HEK293 (cell line): ENCODE results near the gene MVK.

ENCODE experiments used
- CTCF ChIA-PET: fragments of 350-600 bp; formaldehyde crosslinking; extraction: SDS; loops from one replicate; lab custom pipeline; 2021; ENCODE audit warnings: antibody characterized with exemption; lab: Yijun Ruan, JAX
- POLR2A ChIA-PET: fragments of 300-600 bp; formaldehyde crosslinking; extraction: SDS; loops from one replicate; lab custom pipeline; 2020; ENCODE audit warnings: antibody characterized with exemption, inconsistent platforms; lab: Yijun Ruan, JAX
- H3K27ac ChIP-seq: fragments of 200-500 bp; sonication (Bioruptor generic); 2 replicates; pipeline ENCODE4 v1.5.1; 2014; ENCODE audit warnings: low read depth, low read length, control low read depth, inconsistent platforms; ENCODE audit errors: extremely low read depth
- H3K36me3 ChIP-seq, 2 experiments: fragments of 200-500 bp in 1 of 2; sonication (Bioruptor generic) in 1 of 2; 1 replicate in 1 of 2; 2 replicates in 1 of 2; pipeline ENCODE4 v1.5.1; 2014 to 2017; ENCODE audit warnings: inconsistent platforms in 2 of 2, low read length in 2 of 2; ENCODE audit not compliant: control insufficient read depth in 2 of 2, insufficient read depth in 1 of 2
- H3K4me1 ChIP-seq: fragments of 200-500 bp; sonication (Bioruptor generic); 2 replicates; pipeline ENCODE4 v1.5.1; 2014; ENCODE audit warnings: mild to moderate bottlenecking, low read length, inconsistent platforms; ENCODE audit not compliant: control insufficient read depth, insufficient read depth
- H3K4me3 ChIP-seq: 2 replicates; pipeline ENCODE4 v1.5.1; 2011; ENCODE audit warnings: low read depth, mild to moderate bottlenecking, control low read depth, low read length, moderate library complexity
- H3K9me3 ChIP-seq: fragments of 200-500 bp; sonication (Bioruptor generic); 2 replicates; pipeline ENCODE4 v1.5.1; 2014; ENCODE audit warnings: low read depth, low read length, inconsistent platforms; ENCODE audit not compliant: control insufficient read depth, insufficient read depth
- SETDB1 ChIP-seq: IDR thresholded peaks from one replicate; pipeline ENCODE4 v1.6.1; 2017; ENCODE audit warnings: mild to moderate bottlenecking, low read length, moderate library complexity, mixed read lengths; ENCODE audit not compliant: insufficient read length
- SP2 ChIP-seq: fragments of 450-650 bp; formaldehyde crosslinking; IDR thresholded peaks from 2 replicates; pipeline ENCODE4 v1.5.1; 2016; ENCODE audit warnings: missing biosample characterization, missing genetic modification characterization
- SP7 ChIP-seq: fragments of 450-650 bp; formaldehyde crosslinking; IDR thresholded peaks from 2 replicates; pipeline ENCODE4 v1.5.1; 2016; ENCODE audit warnings: missing biosample characterization, missing genetic modification characterization
- TCF7L2 ChIP-seq: IDR thresholded peaks from 2 replicates; pipeline ENCODE4 v1.6.1; 2011; ENCODE audit warnings: low read depth, mild to moderate bottlenecking, inconsistent platforms, low read length, moderate library complexity, borderline replicate concordance
- TRIM28 ChIP-seq: IDR thresholded peaks from 2 replicates; pipeline ENCODE4 v1.6.1; 2011; ENCODE audit warnings: low read length, control low read depth, borderline replicate concordance
- YY1 ChIP-seq: fragments of 450-650 bp; formaldehyde crosslinking; IDR thresholded peaks from 2 replicates; pipeline ENCODE4 v1.5.1; 2018; ENCODE audit warnings: missing biosample characterization, missing genetic modification characterization
- ZBTB7A ChIP-seq: fragments of 450-650 bp; formaldehyde crosslinking; IDR thresholded peaks from 2 replicates; pipeline ENCODE4 v1.5.1; 2016; ENCODE audit warnings: low read depth, missing biosample characterization, missing genetic modification characterization
- ZNF174 ChIP-seq: fragments of 450-650 bp; formaldehyde crosslinking; IDR thresholded peaks from 2 replicates; pipeline ENCODE4 v1.5.0; 2017; ENCODE audit warnings: missing biosample characterization, mild to moderate bottlenecking, missing genetic modification characterization
- ZNF221 ChIP-seq: fragments of 450-650 bp; formaldehyde crosslinking; IDR thresholded peaks from 2 replicates; pipeline ENCODE4 v1.5.1; 2017; ENCODE audit warnings: missing biosample characterization, missing genetic modification characterization, borderline replicate concordance
- ZNF292 ChIP-seq: fragments of 450-650 bp; formaldehyde crosslinking; IDR thresholded peaks from 2 replicates; pipeline ENCODE4 v1.5.1; 2016; ENCODE audit warnings: low read depth, missing biosample characterization, missing genetic modification characterization, borderline replicate concordance
- ZNF433 ChIP-seq: fragments of 450-650 bp; formaldehyde crosslinking; IDR thresholded peaks from 2 replicates; pipeline ENCODE4 v1.5.1; 2016; ENCODE audit warnings: missing biosample characterization, missing genetic modification characterization, low read depth
- ZNF473 ChIP-seq: fragments of 450-650 bp; formaldehyde crosslinking; IDR thresholded peaks from 2 replicates; pipeline ENCODE4 v1.5.1; 2017; ENCODE audit warnings: missing biosample characterization, missing genetic modification characterization
- ZNF555 ChIP-seq: fragments of 450-650 bp; formaldehyde crosslinking; conservative IDR thresholded peaks from 2 replicates; pipeline ENCODE4 v1.5.1; 2017; ENCODE audit warnings: missing biosample characterization, mild to moderate bottlenecking, missing genetic modification characterization, inconsistent platforms
- ZNF558 ChIP-seq: fragments of 450-650 bp; formaldehyde crosslinking; IDR thresholded peaks from 2 replicates; pipeline ENCODE4 v1.5.1; 2016; ENCODE audit warnings: missing biosample characterization, missing genetic modification characterization
- ZNF645 ChIP-seq: fragments of 450-650 bp; formaldehyde crosslinking; IDR thresholded peaks from 2 replicates; pipeline ENCODE4; 2016; ENCODE audit warnings: missing biosample characterization, missing genetic modification characterization
- TF ChIP-seq, protein P1 (sequence below): fragments of 450-650 bp; formaldehyde crosslinking; IDR thresholded peaks from 2 replicates; pipeline ENCODE4 v1.5.1; 2016; ENCODE audit warnings: missing biosample characterization, missing genetic modification characterization
- TF ChIP-seq, protein P2 (sequence below): fragments of 450-650 bp; formaldehyde crosslinking; conservative IDR thresholded peaks from 2 replicates; pipeline ENCODE4 v1.5.1; 2016; ENCODE audit warnings: low read depth, missing biosample characterization, missing genetic modification characterization

The MVK gene

GRCh38 chr12:109567296-109567695, 6.3 kb upstream of the MVK start (continued):
- TF ChIP-seq ZNF558 (tag by site-specific recombination) (no peak), ZNF174 (no peak)
- TF ChIP-seq, all 188 proteins: peak for 0

DNA sequence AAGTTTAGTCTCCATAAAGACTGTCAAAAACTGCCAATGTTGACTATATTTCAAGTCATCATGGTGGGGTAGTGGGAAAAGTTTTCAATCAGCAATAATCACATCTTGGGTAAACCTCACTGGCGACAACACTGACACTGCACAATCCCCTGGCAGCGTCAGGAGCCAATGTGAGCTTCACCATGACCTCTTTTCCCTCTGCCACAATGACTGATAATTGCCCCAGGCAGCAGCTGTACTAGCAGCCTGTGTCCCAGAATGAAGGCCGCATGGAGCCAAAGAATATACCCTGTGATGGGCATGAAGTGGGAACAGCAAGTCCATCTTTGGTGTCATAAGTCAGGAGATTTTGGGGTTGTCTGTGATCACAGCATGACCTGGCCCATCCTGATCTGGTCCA, 5.6 kb upstream of the MVK start:
- CTCF ChIA-PET = interaction anchor here (0.6 kb wide), 1 partner anchor 172 kb away, joined by 3 read pairs; no protein-coding TSS in a partner anchor

GRCh38 chr12:109568486-109568885, 5.1 kb upstream of the MVK start:
- peaks cover 22 to 57% of the 10 kb centered on the region in 2 experiments; a peak in 2 of 3 replicates for H3K36me3 ChIP-seq
- H3K9me3 ChIP-seq = no peaks in the 10 kb centered on the region
- no peak overlapping the region for H3K4me3 ChIP-seq
- H3K27ac ChIP-seq = no peak overlapping the region
- H3K4me1 ChIP-seq = no peaks in the 10 kb centered on the region
- CTCF ChIA-PET = interaction anchor here (0.8 to 1.1 kb wide), 2 partner anchors 29 to 140 kb away, joined by 3 read pairs; no protein-coding TSS in a partner anchor
- POLR2A ChIA-PET = interaction anchor here (0.6 kb wide), 1 partner anchor 131 kb away, joined by 4 read pairs; no protein-coding TSS in a partner anchor
- TF ChIP-seq ZNF433 (no peak), SP2 (no peak), YY1 (no peak), SP7 (no peak), ZBTB7A (tag by site-specific recombination) (no peak), TCF7L2 (no peak), ZNF292 (tag by site-specific recombination) (no peak), TRIM28 (no peak), ZNF473 (no peak), ZNF555 (tag by site-specific recombination) (no peak)
- TF ChIP-seq, protein P1, sequence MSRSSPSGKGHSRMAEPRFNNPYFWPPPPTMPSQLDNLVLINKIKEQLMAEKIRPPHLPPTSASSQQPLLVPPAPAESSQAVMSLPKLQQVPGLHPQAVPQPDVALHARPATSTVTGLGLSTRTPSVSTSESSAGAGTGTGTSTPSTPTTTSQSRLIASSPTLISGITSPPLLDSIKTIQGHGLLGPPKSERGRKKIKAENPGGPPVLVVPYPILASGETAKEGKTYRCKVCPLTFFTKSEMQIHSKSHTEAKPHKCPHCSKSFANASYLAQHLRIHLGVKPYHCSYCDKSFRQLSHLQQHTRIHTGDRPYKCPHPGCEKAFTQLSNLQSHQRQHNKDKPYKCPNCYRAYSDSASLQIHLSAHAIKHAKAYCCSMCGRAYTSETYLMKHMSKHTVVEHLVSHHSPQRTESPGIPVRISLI (tag by site-specific recombination) = no peak

More for the DNA sequence above, 5.6 kb upstream of the MVK start:
- peaks cover 22 to 62% of the 10 kb centered on the region in 2 experiments; a peak in 2 of 3 replicates for H3K36me3 ChIP-seq
- no peak for TF ChIP-seq SETDB1
- TF ChIP-seq ZNF645 (tag by site-specific recombination) = no peak
- TF ChIP-seq, protein P2, sequence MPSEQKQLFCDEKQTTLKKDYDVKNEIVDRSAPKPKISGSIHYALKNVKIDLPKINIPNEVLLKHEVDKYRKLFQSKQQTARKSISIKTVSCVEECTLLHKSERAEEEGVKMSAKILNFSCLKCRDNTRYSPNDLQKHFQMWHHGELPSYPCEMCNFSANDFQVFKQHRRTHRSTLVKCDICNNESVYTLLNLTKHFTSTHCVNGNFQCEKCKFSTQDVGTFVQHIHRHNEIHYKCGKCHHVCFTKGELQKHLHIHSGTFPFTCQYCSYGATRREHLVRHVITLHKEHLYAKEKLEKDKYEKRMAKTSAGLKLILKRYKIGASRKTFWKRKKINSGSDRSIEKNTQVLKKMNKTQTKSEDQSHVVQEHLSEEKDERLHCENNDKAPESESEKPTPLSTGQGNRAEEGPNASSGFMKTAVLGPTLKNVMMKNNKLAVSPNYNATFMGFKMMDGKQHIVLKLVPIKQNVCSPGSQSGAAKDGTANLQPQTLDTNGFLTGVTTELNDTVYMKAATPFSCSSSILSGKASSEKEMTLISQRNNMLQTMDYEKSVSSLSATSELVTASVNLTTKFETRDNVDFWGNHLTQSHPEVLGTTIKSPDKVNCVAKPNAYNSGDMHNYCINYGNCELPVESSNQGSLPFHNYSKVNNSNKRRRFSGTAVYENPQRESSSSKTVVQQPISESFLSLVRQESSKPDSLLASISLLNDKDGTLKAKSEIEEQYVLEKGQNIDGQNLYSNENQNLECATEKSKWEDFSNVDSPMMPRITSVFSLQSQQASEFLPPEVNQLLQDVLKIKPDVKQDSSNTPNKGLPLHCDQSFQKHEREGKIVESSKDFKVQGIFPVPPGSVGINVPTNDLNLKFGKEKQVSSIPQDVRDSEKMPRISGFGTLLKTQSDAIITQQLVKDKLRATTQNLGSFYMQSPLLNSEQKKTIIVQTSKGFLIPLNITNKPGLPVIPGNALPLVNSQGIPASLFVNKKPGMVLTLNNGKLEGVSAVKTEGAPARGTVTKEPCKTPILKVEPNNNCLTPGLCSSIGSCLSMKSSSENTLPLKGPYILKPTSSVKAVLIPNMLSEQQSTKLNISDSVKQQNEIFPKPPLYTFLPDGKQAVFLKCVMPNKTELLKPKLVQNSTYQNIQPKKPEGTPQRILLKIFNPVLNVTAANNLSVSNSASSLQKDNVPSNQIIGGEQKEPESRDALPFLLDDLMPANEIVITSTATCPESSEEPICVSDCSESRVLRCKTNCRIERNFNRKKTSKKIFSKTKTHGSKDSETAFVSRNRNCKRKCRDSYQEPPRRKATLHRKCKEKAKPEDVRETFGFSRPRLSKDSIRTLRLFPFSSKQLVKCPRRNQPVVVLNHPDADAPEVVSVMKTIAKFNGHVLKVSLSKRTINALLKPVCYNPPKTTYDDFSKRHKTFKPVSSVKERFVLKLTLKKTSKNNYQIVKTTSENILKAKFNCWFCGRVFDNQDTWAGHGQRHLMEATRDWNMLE (tag by site-specific recombination) = no peak
- no peak for TF ChIP-seq ZNF221 (tag by site-specific recombination)
- no peaks in the 10 kb centered on the region for H3K4me1 ChIP-seq
- POLR2A ChIA-PET = interaction anchor here (0.6 kb wide), 1 partner anchor 130 kb away, joined by 4 read pairs; no protein-coding TSS in a partner anchor
- H3K27ac ChIP-seq = no peak overlapping the region
- no peaks in the 10 kb centered on the region for H3K9me3 ChIP-seq
- no peak overlapping the region for H3K4me3 ChIP-seq
